Right lobe of liver (tissue), 6 donors: Measurements from ENCODE around the gene CYP2W1. TPM values are rescaled to one million over a fixed set of nuclear protein-coding genes. Genes with fewer than 3 reads are reported as not detected.

Experiments used
- ATAC-seq, 4 donors: fragments of 200-7000 bp; cut with Tn5 transposase; one replicate each; pipeline ENCODE4 v1.9.1; 2020; ENCODE audit warnings: mild to moderate bottlenecking in 4 of 4, moderate library complexity in 4 of 4
- DNase-seq, 3 donors: peaks; one replicate each; pipeline ENCODE4 v3.0.0-alpha.2; 2020
- H3K27ac ChIP-seq, 3 donors: fragments of 200-600 bp; one replicate each; pipeline ENCODE4 v1.8.0; 2022
- H3K27me3 ChIP-seq, 2 donors: fragments of 200-600 bp; one replicate each; pipeline ENCODE4 v1.8.0; 2022
- H3K36me3 ChIP-seq, 4 donors: fragments of 200-600 bp; sonication (generic) in 1 of 4; one replicate each; pipeline versions ENCODE4 v1.5.1 to v1.8.0; 2017 to 2022; ENCODE audit warnings: control low read depth in 1 of 4
- H3K4me1 ChIP-seq, 4 donors: fragments of 200-600 bp; sonication (generic) in 1 of 4; one replicate each; pipeline versions ENCODE4 v1.5.1 to v1.8.0; 2017 to 2022; ENCODE audit warnings: control low read depth in 1 of 4
- H3K4me3 ChIP-seq, 3 donors: fragments of 200-600 bp; one replicate each; pipeline ENCODE4 v1.8.0; 2022
- H3K9me3 ChIP-seq, 4 donors: fragments of 200-600 bp; sonication (generic) in 1 of 4; one replicate each; pipeline versions ENCODE4 v1.5.1 to v1.8.0; 2017 to 2022; ENCODE audit warnings: control low read depth in 1 of 4
- POLR2A ChIP-seq: fragments of 450-650 bp; IDR thresholded peaks from one replicate; pipeline ENCODE4 v1.6.1; 2017; ENCODE audit warnings: antibody characterized with exemption, mild to moderate bottlenecking
- WGBS: methylation state at CpG from one replicate; pipeline ENCODE4 v1.1.6; 2018; ENCODE audit warnings: low coverage, low lambda C conversion rate; ENCODE audit not compliant: insufficient coverage; ENCODE audit errors: missing lambda C conversion rate; 5-methylcytosine and 5-hydroxymethylcytosine counted together
- intact Hi-C, 2 donors: fragments of 100-400 bp; cut with DNase I; formaldehyde crosslinking; loops; one replicate each; pipeline versions ENCODE4 v1.11.2 to v1.14.1; 2022
- total RNA-seq, 6 experiments: library from RNA; depleted of rRNA in 2 of 6; stranded (reverse); fragments of >200 nt in 2 of 6; fragmentation: NEBNext Ultra II Directional in 3 of 6; extraction: Animal tissue kit (Norgen Biotek cat#: 25700) in 3 of 6; gene quantifications; one replicate each; pipeline versions ENCODE4 v1.1.0 to v1.2.4, GENCODE V29; 2016 to 2023
- TF ChIP-seq, protein P1 (sequence below), 4 donors: fragments of 200-600 bp in 3 of 4; fragments of 450-650 bp in 1 of 4; IDR thresholded peaks; one replicate each; pipeline versions ENCODE4 v1.5.1 to v1.8.0; 2016 to 2022; ENCODE audit warnings: antibody characterized with exemption in 4 of 4, mild to moderate bottlenecking in 2 of 4
- donor health status: DM: no; HTN: yes; CAD: no.
- donor health status: DM: no; HTN: no; CAD: no.
- donor health status: DM: no; HTN: no; CAD: no.
- donor health status: DM: no; HTN: yes; CAD: no.
- donor health status: DM: no; HTN: yes; CAD: no.

Gene CYP2W1
- total RNA-seq, 6 experiments from 2014 or later: not detected

DNA sequence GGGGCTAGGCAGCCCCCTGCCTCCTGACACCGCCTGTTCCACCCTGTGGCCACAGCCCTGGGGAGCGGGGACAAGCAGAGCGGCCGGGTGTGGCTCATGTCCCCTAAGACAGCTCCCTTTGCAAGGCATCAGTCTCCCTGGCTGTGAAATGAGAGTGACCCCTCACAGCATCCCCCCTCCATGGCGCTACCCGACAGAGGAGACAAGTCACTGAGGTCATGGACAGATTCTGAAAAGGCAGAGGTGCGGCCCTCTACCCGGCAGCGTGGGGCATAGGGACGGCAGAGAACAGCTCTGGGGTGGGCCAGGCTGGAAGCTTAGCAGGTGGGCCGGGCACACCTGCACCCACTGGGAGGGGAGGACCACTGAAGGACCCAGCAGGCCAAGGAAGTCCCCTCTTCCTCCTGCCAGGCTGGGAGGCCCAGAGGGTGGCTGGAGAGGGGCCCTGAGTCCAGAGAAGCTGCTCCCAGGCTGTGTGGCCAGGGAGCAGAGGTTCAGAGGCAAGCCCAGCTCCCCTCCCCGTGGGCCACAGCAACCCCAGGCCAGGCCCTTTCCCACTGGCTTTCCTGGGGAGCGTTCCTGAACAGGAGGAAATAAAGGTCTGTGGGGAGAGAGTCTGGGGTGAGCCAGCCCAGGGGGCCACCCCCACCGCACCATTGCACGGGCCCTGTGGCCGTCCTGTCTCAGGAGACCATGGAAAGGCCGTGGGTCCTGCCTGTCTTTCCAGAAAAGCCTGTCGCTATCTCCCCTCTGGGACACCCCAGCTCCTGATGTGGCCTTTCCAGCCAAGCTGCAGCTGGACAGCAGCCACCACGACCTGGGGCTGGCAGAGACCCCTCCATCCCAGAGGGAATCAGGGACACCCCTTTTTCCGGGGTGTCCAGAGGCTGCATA is 30.2 kb upstream of the CYP2W1 start:
- Histone ChIP-seq H3K4me1 (peaks cover 0 to 9% (median 0%) of the 10 kb centered on the region in 4 donors), H3K27ac (no peak overlapping the region), H3K36me3 (no peaks in the 10 kb centered on the region), H3K9me3 (no peaks in the 10 kb centered on the region), H3K27me3 (peaks cover 0 to 3% of the 10 kb centered on the region in 2 donors), H3K4me3 (peak overlapping the region in 1 of 3 donors; percentile 48)
- DNase-seq (peak; percentile 14 to 51 (median 44)), ATAC-seq (no peak)
- WGBS: no CpG with 5 or more reads among the region's 20 CpGs
- TF ChIP-seq POLR2A: no peak
- TF ChIP-seq, protein P1, sequence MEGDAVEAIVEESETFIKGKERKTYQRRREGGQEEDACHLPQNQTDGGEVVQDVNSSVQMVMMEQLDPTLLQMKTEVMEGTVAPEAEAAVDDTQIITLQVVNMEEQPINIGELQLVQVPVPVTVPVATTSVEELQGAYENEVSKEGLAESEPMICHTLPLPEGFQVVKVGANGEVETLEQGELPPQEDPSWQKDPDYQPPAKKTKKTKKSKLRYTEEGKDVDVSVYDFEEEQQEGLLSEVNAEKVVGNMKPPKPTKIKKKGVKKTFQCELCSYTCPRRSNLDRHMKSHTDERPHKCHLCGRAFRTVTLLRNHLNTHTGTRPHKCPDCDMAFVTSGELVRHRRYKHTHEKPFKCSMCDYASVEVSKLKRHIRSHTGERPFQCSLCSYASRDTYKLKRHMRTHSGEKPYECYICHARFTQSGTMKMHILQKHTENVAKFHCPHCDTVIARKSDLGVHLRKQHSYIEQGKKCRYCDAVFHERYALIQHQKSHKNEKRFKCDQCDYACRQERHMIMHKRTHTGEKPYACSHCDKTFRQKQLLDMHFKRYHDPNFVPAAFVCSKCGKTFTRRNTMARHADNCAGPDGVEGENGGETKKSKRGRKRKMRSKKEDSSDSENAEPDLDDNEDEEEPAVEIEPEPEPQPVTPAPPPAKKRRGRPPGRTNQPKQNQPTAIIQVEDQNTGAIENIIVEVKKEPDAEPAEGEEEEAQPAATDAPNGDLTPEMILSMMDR (IDR thresholded peaks at IDR 0.05): no peak
- intact Hi-C loops: no loop called here

DNA sequence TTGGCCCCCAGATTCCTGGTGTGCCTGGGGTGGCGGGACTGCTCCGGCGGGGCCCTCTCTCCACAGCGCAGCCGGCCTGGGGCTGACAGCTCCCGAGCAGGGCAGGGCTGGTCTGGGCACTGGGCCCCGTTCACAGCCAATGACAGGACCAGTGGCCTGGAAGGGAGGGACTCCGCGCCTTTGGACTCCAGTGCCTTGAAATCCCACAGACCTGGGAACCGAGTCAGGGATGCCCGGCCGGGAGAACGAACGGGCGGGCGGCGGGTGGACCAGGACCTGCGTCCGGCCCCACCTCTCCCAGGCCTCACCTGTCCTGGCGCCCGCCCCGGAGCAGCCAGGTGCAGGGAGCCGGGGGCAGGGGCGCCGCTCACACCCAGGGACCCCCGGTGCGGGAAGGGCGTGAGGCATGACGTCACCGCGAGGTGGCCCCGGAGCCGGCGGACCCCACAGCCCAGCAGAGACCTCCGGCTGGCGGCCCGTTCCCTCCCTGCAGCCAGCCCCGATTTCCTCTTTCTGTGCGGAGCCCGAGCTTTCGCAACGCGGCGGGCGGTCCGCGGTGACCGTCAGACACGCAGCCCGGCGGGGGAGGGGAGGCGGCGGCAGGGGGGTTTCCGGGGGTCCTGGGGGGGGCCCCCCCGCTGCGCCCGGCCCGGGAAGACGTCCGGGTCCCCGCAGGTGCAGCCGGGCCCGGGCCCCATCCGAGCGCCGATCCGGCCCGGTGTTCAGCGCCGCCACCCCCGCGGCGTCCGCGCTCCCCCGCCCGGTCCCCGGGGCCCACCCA is 29.2 kb upstream of the CYP2W1 start:
- intact Hi-C loops: no loop called here
- Histone ChIP-seq H3K27me3 (peaks cover 0 to 3% of the 10 kb centered on the region in 2 donors), H3K4me1 (peaks cover 0 to 9% (median 0%) of the 10 kb centered on the region in 4 donors), H3K36me3 (no peaks in the 10 kb centered on the region), H3K27ac (peak overlapping the region in 2 of 3 donors; percentile 36 to 53), H3K4me3 (peak overlapping the region; percentile 38 to 48 (median 40)), H3K9me3 (no peaks in the 10 kb centered on the region)
- DNase-seq: peak; percentile 65 to 77 (median 71)
- ATAC-seq: peak; percentile 54 to 66 (median 64)
- WGBS: 0% methylated on average over 2 of the region's 78 CpGs
- TF ChIP-seq, protein P1 (IDR thresholded peaks at IDR 0.05): no peak
- TF ChIP-seq POLR2A: no peak

DNA sequence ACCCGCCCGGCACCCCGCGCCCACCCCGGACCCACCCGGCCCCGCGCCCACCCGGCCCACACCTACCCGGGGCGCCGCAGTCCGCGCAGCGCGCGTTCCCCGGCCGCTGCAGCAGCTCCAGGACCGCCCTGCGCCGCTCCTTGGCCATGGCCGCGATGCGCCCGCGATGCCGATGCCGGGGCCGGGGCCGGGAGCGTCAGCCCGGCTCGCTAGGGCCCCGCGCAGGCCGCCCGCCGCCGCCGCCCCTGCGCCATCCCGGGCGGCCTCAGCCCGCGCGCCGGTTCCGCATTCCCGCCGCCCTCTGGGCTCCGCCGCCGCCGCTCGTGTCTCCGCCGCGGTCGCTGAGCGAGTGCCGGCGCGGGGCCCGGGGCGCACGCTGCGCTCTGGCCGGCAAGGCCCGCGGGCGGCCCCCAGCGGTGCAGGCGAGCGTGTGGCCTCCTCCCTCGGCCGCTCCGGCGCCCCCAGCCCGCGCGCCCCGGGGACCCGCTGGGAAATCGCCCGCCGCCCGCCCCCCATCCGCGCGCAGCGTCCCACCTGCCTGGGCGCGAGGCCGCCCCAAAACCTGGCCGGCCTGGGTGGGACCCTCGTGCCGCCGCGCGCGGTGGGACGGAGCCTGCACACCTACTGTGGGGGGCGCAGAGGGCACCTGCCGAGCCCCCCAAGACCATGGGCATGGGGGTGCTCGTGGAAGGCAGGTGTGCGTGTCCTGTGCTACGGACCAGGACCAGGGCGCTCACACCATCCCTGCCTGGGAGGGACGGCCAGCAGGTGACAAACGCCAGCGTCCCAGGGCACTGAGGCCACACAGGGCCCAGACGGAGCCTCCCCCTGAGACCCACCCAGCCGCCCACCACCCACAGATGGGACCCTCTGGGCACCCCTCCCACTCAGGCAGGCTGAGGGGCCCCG is 28.4 kb upstream of the CYP2W1 start, which contains the start of gene ADAP1:
Gene ADAP1, minus strand, starts transcription at position 351 of the 909 bp plus-strand sequence. Its CDS starts 203 bp downstream, at position 148.
- Histone ChIP-seq H3K4me1 (peaks cover 0 to 9% (median 0%) of the 10 kb centered on the region in 4 donors), H3K4me3 (peak within 1 kb of the TSS; percentile 38 to 48 (median 40)), H3K27ac (peak within 1 kb of the TSS in 2 of 3 donors; percentile 36 to 53), H3K36me3 (no peaks in the 10 kb centered on the region), H3K9me3 (no peaks in the 10 kb centered on the region), H3K27me3 (peaks cover 0 to 3% of the 10 kb centered on the region in 2 donors)
- intact Hi-C loops: no loop called here
- DNase-seq (peak in 2 of 3 donors; percentile 61 to 65), ATAC-seq (peak; percentile 46 to 68 (median 56))
- WGBS: no CpG with 5 or more reads among the region's 115 CpGs
- TF ChIP-seq POLR2A: no peak
- TF ChIP-seq, protein P1 (IDR thresholded peaks at IDR 0.05): peak in 2 of 4 donors; percentile 30 to 31

DNA sequence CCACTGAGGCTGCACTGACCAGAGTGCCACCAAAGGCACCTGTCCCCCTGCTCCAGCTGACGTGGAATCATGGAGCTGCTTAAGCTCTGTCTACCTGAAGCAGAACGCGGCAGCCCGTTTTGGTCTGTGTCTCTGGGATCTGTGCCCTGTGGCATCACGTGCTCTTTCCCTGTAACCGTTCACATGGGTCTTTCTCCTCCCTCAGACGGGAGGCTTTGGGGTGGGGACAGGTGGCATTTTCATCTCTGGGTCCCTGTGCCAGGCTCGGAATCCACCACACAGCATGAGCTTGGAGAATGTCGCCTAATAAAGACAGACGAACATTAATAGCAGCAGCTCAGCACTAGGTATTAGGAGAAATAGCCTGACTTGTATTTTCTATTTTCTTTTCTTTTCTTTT is 26.9 kb upstream of the CYP2W1 start:
- peak in 2 of 3 donors; percentile 11 to 48 for DNase-seq
- H3K27me3 ChIP-seq: peaks cover 0 to 3% of the 10 kb centered on the region in 2 donors
- intact Hi-C loops: no loop called here
- 76% methylated on average over 7 of the region's 10 CpGs for WGBS
- H3K9me3 ChIP-seq: no peaks in the 10 kb centered on the region
- no peak overlapping the region for H3K4me3 ChIP-seq
- peaks cover 0 to 9% (median 0%) of the 10 kb centered on the region in 4 donors for H3K4me1 ChIP-seq
- no peak overlapping the region for H3K27ac ChIP-seq
- H3K36me3 ChIP-seq: no peaks in the 10 kb centered on the region
- TF ChIP-seq, protein P1 (IDR thresholded peaks at IDR 0.05): no peak
- no peak for TF ChIP-seq POLR2A
- no peak for ATAC-seq
